ENCODE data around the gene F2.

GRCh38 chr11:46674463-46675287 is 44.3 kb upstream of the F2 start:
- TF ChIP-seq TAF1 (IDR thresholded peaks at IDR 0.05; ENCODE audit: borderline replicate concordance, insufficient read depth, low read length) = no peak
- TF ChIP-seq POLR2AphosphoS5 (IDR thresholded peaks at IDR 0.05; ENCODE audit: low read depth, low read length) = no peak

Measured in PFSK-1 (cell line).